Liver (tissue), 3 donors: ENCODE results near the gene ATXN1.

ENCODE experiments used
- ATF3 ChIP-seq: IDR thresholded peaks from 2 replicates; pipeline ENCODE4 v1.6.1; 2016; ENCODE audit warnings: antibody characterized with exemption
- CTCF ChIP-seq: fragments of 150-350 bp; IDR thresholded peaks from 2 replicates; pipeline ENCODE4 v1.5.1; 2017; ENCODE audit warnings: improper control_type of control experiment, low read depth, low read length; ENCODE audit not compliant: missing input control
- EGR1 ChIP-seq, 2 donors: IDR thresholded peaks; 2 replicates each; pipeline ENCODE4 v1.6.1; 2016 to 2018; ENCODE audit warnings: antibody characterized with exemption in 2 of 2, low read depth in 2 of 2
- GABPA ChIP-seq, 2 donors: IDR thresholded peaks in 1 of 2; conservative IDR thresholded peaks in 1 of 2; 2 replicates each; pipeline ENCODE4 v1.6.1; 2016; ENCODE audit warnings: antibody characterized with exemption in 2 of 2, mild to moderate bottlenecking in 1 of 2, moderate library complexity in 1 of 2
- HNF4G ChIP-seq: IDR thresholded peaks from 2 replicates; pipeline ENCODE4 v1.6.1; 2016; ENCODE audit warnings: antibody characterized with exemption
- JUND ChIP-seq, 2 donors: IDR thresholded peaks; 2 replicates each; pipeline ENCODE4 v1.6.1; 2016; ENCODE audit warnings: antibody characterized with exemption in 2 of 2
- MAX ChIP-seq: IDR thresholded peaks from 2 replicates; pipeline ENCODE4 v1.6.1; 2016; ENCODE audit warnings: antibody characterized with exemption
- RAD21 ChIP-seq, 2 donors: IDR thresholded peaks; 2 replicates each; pipeline ENCODE4 v1.6.1; 2016; ENCODE audit warnings: antibody characterized with exemption in 2 of 2, mild to moderate bottlenecking in 2 of 2
- REST ChIP-seq: IDR thresholded peaks from 2 replicates; pipeline ENCODE4 v1.6.1; 2016; ENCODE audit warnings: antibody characterized with exemption, mild to moderate bottlenecking
- SP1 ChIP-seq: IDR thresholded peaks from 2 replicates; pipeline ENCODE4 v1.6.1; 2018; ENCODE audit warnings: antibody characterized with exemption, mild to moderate bottlenecking
- TAF1 ChIP-seq: conservative IDR thresholded peaks from 2 replicates; pipeline ENCODE4 v1.6.1; 2016; ENCODE audit warnings: antibody characterized with exemption, mild to moderate bottlenecking
- YY1 ChIP-seq: IDR thresholded peaks from 2 replicates; pipeline ENCODE4 v1.6.1; 2016; ENCODE audit warnings: antibody characterized with exemption, mild to moderate bottlenecking
- ZBTB33 ChIP-seq: IDR thresholded peaks from 2 replicates; pipeline ENCODE4 v1.6.1; 2016; ENCODE audit warnings: antibody characterized with exemption
- donor health status: healthy.
- donor health status: healthy.

GRCh38 chr6:16567071-16567470 is 194.2 kb downstream of the ATXN1 start:
- no peak for TF ChIP-seq HNF4G
- TF ChIP-seq CTCF, result no peak
- no peak for TF ChIP-seq SP1
- no peak for TF ChIP-seq REST
- TF ChIP-seq TAF1, result no peak
- TF ChIP-seq ATF3, result no peak
- no peak for TF ChIP-seq RAD21 (IDR thresholded peaks at IDR 0.05)
- no peak for TF ChIP-seq GABPA (IDR thresholded peaks at IDR 0.05 in 1 of 2, conservative IDR thresholded peaks at IDR 0.05 in 1 of 2)
- no peak for TF ChIP-seq YY1
- TF ChIP-seq MAX, result no peak
- no peak for TF ChIP-seq EGR1 (IDR thresholded peaks at IDR 0.05; ENCODE audit: low read depth in 2 of 2)
- no peak for TF ChIP-seq ZBTB33
- no peak for TF ChIP-seq JUND (IDR thresholded peaks at IDR 0.05)
